HepG2 (cell line): Measurements from ENCODE around the gene PDILT. TPM values are rescaled to one million over a fixed set of nuclear protein-coding genes. Genes with fewer than 3 reads are reported as not detected.

Experiments used
- ATAC-seq: fragments of 200-7000 bp; cut with Tn5 transposase; 3 replicates; pipeline ENCODE4 v1.9.1; 2020; ENCODE audit warnings: mild to moderate bottlenecking, moderate library complexity
- BruUV-seq: library from RNA; stranded (reverse); fragments of 400-500 nt; replicated peaks from 2 replicates; lab custom pipeline; 2021; lab: Mats Ljungman, UMichigan
- CTCF ChIA-PET: fragments of 300-600 bp; formaldehyde crosslinking; extraction: SDS; loops from one replicate; lab custom pipeline; 2021; ENCODE audit warnings: low total read pairs, inconsistent platforms, low intra/inter-chr PET ratio; lab: Yijun Ruan, JAX
- POLR2A ChIA-PET: fragments of 350-600 bp; sonication (Branson Sonifier 250); formaldehyde crosslinking; loops from one replicate; lab custom pipeline; 2020; ENCODE audit warnings: antibody characterized with exemption, inconsistent platforms; lab: Yijun Ruan, JAX
- DNase-seq: peaks from one replicate; pipeline ENCODE4 v3.0.0-alpha.2; 2015; ENCODE audit warnings: low spot score
- FAIRE-seq: peaks from 3 replicates; lab custom pipeline; 2011; peaks lifted over from hg19 to GRCh38; lab: Jason Lieb, UNC
- H2AFZ ChIP-seq: one replicate; pipeline ENCODE4 v1.6.1; 2011; ENCODE audit warnings: low read length, inconsistent platforms
- H3K27ac ChIP-seq: fragments of 300-600 bp; 3 replicates; pipeline ENCODE4 v1.8.0; 2011; ENCODE audit warnings: mixed run types, mild to moderate bottlenecking, mixed read lengths, low read length, inconsistent platforms; ENCODE audit not compliant: insufficient read depth; ENCODE audit errors: extremely low read length
- H3K27me3 ChIP-seq, 2 experiments: fragments of 200-600 bp in 1 of 2; 2 replicates in 1 of 2; 3 replicates in 1 of 2; pipeline versions ENCODE4 v1.6.0 to v1.8.0; 2011; ENCODE audit warnings: low read length in 2 of 2, mild to moderate bottlenecking in 2 of 2, moderate library complexity in 2 of 2, inconsistent platforms in 1 of 2; ENCODE audit not compliant: insufficient read depth in 2 of 2, control insufficient read depth in 1 of 2
- H3K36me3 ChIP-seq, 2 experiments: fragments of 200-600 bp in 1 of 2; replicated peaks in 1 of 2; 2 replicates in 1 of 2; 3 replicates in 1 of 2; pipeline versions ENCODE4 v1.5.1 to v1.8.0; 2011; ENCODE audit warnings: low read length in 2 of 2, inconsistent platforms in 1 of 2; ENCODE audit not compliant: insufficient read depth in 2 of 2, control insufficient read depth in 1 of 2
- H3K4me1 ChIP-seq: 2 replicates; pipeline ENCODE4 v1.5.1; 2012; ENCODE audit warnings: low read length, inconsistent platforms; ENCODE audit not compliant: insufficient read depth
- H3K4me2 ChIP-seq: 2 replicates; pipeline ENCODE4 v1.6.0; 2011; ENCODE audit warnings: low read depth, low read length, inconsistent platforms
- H3K4me3 ChIP-seq, 3 experiments: fragments of 200-600 bp in 1 of 3; sonication (generic), shearing (Covaris generic) in 1 of 3; replicated peaks in 1 of 3; 2 replicates each; pipeline ENCODE4 v1.5.1; 2011 to 2016; ENCODE audit warnings: low read length in 3 of 3, inconsistent platforms in 2 of 3, low read depth in 2 of 3, mild to moderate bottlenecking in 2 of 3, control low read depth in 1 of 3, mixed read lengths in 1 of 3; ENCODE audit not compliant: insufficient read depth in 1 of 3
- H3K79me2 ChIP-seq: one replicate; pipeline ENCODE4 v1.6.1; 2011; ENCODE audit warnings: low read length, inconsistent platforms; ENCODE audit not compliant: insufficient read depth
- H3K9ac ChIP-seq: 2 replicates; pipeline ENCODE4 v1.6.0; 2011; ENCODE audit warnings: mild to moderate bottlenecking, low read depth, low read length, inconsistent platforms; ENCODE audit not compliant: insufficient read depth
- H3K9me3 ChIP-seq: 2 replicates; pipeline ENCODE4 v1.5.1; 2012; ENCODE audit warnings: mild to moderate bottlenecking, low read length
- H4K20me1 ChIP-seq: 2 replicates; pipeline ENCODE4 v1.6.0; 2011; ENCODE audit warnings: inconsistent platforms, mild to moderate bottlenecking, low read length, moderate library complexity; ENCODE audit not compliant: insufficient read depth
- ARNTL ChIP-seq: sonication (generic); formaldehyde crosslinking; IDR thresholded peaks from 2 replicates; pipeline ENCODE4 v1.4.0; 2020; ENCODE audit warnings: mild to moderate bottlenecking, missing genetic modification reagents
- CCDC6 ChIP-seq: sonication (generic); formaldehyde crosslinking; IDR thresholded peaks from 2 replicates; pipeline ENCODE4 v1.8.1; 2022; ENCODE audit warnings: mild to moderate bottlenecking, missing genetic modification reagents, moderate library complexity
- EHMT2 ChIP-seq: fragments of 200-600 bp; sonication (generic); IDR thresholded peaks from 2 replicates; pipeline ENCODE4 v1.7.0; 2017; ENCODE audit warnings: antibody characterized with exemption, low read depth, low read length, borderline replicate concordance
- GZF1 ChIP-seq: sonication (generic); formaldehyde crosslinking; IDR thresholded peaks from 2 replicates; pipeline ENCODE4 v1.5.1; 2020; ENCODE audit warnings: mild to moderate bottlenecking, missing genetic modification reagents
- HES4 ChIP-seq: sonication (generic); formaldehyde crosslinking; IDR thresholded peaks from 2 replicates; pipeline ENCODE4 v1.9.0; 2021; ENCODE audit warnings: mild to moderate bottlenecking, missing genetic modification reagents, borderline replicate concordance
- NFE2 ChIP-seq: sonication (generic); formaldehyde crosslinking; IDR thresholded peaks from 2 replicates; pipeline ENCODE4 v1.4.0; 2020; ENCODE audit warnings: missing genetic modification reagents
- NFKB2 ChIP-seq: sonication (generic); formaldehyde crosslinking; IDR thresholded peaks from 2 replicates; pipeline ENCODE4 v1.4.0; 2020; ENCODE audit warnings: missing genetic modification reagents, borderline replicate concordance
- PCBP1 ChIP-seq: fragments of 200-400 bp; formaldehyde crosslinking; IDR thresholded peaks from 2 replicates; pipeline ENCODE4 v1.6.1; 2017; ENCODE audit warnings: mild to moderate bottlenecking, low read depth, low read length, borderline replicate concordance
- SMYD3 ChIP-seq: sonication (generic); formaldehyde crosslinking; IDR thresholded peaks from 2 replicates; pipeline ENCODE4 v1.8.1; 2023; ENCODE audit warnings: mild to moderate bottlenecking, missing genetic modification reagents
- TFAP4 ChIP-seq: sonication (generic); IDR thresholded peaks from 2 replicates; pipeline ENCODE4 v1.6.1; 2016; ENCODE audit warnings: low read depth, borderline replicate concordance
- ZNF670 ChIP-seq: sonication (generic); formaldehyde crosslinking; IDR thresholded peaks from 2 replicates; pipeline ENCODE4 v1.8.0; 2022; ENCODE audit warnings: mild to moderate bottlenecking, missing genetic modification reagents, borderline replicate concordance
- ZNF75D ChIP-seq: sonication (generic); formaldehyde crosslinking; IDR thresholded peaks from 2 replicates; pipeline ENCODE4 v1.8.1; 2023; ENCODE audit warnings: missing genetic modification reagents, mild to moderate bottlenecking, borderline replicate concordance
- ZNF839 ChIP-seq: sonication (generic); formaldehyde crosslinking; IDR thresholded peaks from 2 replicates; pipeline ENCODE4 v1.4.0; 2020; ENCODE audit warnings: missing genetic modification reagents, mild to moderate bottlenecking, borderline replicate concordance
- ZNF883 ChIP-seq: sonication (generic); formaldehyde crosslinking; IDR thresholded peaks from 2 replicates; pipeline ENCODE4 v1.5.1; 2020; ENCODE audit warnings: mild to moderate bottlenecking, missing genetic modification reagents; ENCODE audit errors: not compliant biosample characterization
- WGBS: methylation state at CpG from one replicate; pipeline ENCODE4 v1.1.6; 2017; ENCODE audit warnings: low lambda C conversion rate; 5-methylcytosine and 5-hydroxymethylcytosine counted together
- in situ Hi-C: cut with HindIII; loops from 2 replicates; pipeline ENCODE4 v1.10.0; 2017; ENCODE audit warnings: low pct_unique_long_range_greater_than_20kb; ENCODE audit not compliant: extremely low pct_ligation_motif_present
- intact Hi-C: fragments of 100-400 bp; cut with micrococcal nuclease; formaldehyde crosslinking; loops from one replicate; pipeline ENCODE4 v1.10.0; 2022; ENCODE audit not compliant: unreplicated experiment
- polyA plus RNA-seq, 8 experiments: library from polyadenylated mRNA; depleted of rRNA in 3 of 8; stranded (reverse) in 7 of 8; unstranded in 1 of 8; fragments of >200 nt; fragmentation: Illumina TruSeq in 4 of 8; extraction: Trizol in 4 of 8; gene quantifications; 2 replicates each; pipeline versions ENCODE4 v1.2.1 to v1.2.3, GENCODE V29; 2011 to 2016; ENCODE audit warnings: low read depth in 4 of 8, missing spikeins in 1 of 8, mixed read lengths in 1 of 8; ENCODE audit not compliant: insufficient read depth in 1 of 8
- total RNA-seq, 5 experiments: library from RNA; depleted of rRNA; stranded (reverse); fragments of >200 nt; fragmentation: Illumina TruSeq; extraction: Trizol; gene quantifications; 2 replicates each; pipeline ENCODE4 v1.2.3, GENCODE V29; 2016; ENCODE audit warnings: low read depth in 1 of 5

Gene PDILT
- total and polyA plus RNA-seq, 2 of the 13 experiments (the other 11 are each of a cell fraction or from before 2014, with no cell fraction given) = not detected

GRCh38 chr16:20317117-20317516, 87.4 kb downstream of the PDILT start:
- WGBS = 5% methylated on average over 8 of the region's 8 CpGs
- Histone ChIP-seq H3K27me3 (peaks cover 0 to 5% of the 10 kb centered on the region in 2 experiments; a peak in 3 of 5 replicates), H3K36me3 (no peaks in the 10 kb centered on the region), H3K27ac (no peak overlapping the region), H4K20me1 (no peaks in the 10 kb centered on the region), H3K4me3 (no peak overlapping the region), H3K4me1 (no peaks in the 10 kb centered on the region), H3K79me2 (no peaks in the 10 kb centered on the region), H2AFZ (no peak overlapping the region), H3K9ac (no peak overlapping the region), H3K4me2 (no peak overlapping the region), H3K9me3 (no peaks in the 10 kb centered on the region)
- in situ Hi-C loops = loop anchor here (25.0 kb wide), 1 partner anchor 730 kb away; no protein-coding TSS in a partner anchor
- intact Hi-C loops = no loop called here
- no peak for DNase-seq
- CTCF ChIA-PET = no interaction called here
- no peak for ATAC-seq
- no TSS peak for BruUV-seq
- TF ChIP-seq EHMT2 = no peak
- TF ChIP-seq ZNF75D (CRISPR knock-in tag) = no peak
- TF ChIP-seq ZNF670 = no peak
- TF ChIP-seq NFE2 = no peak
- no peak for TF ChIP-seq NFKB2 (CRISPR knock-in tag)
- no peak for TF ChIP-seq TFAP4
- no peak for TF ChIP-seq HES4 (CRISPR knock-in tag)
- no peak for TF ChIP-seq PCBP1
- no peak for TF ChIP-seq GZF1 (CRISPR knock-in tag)
- TF ChIP-seq CCDC6 (CRISPR knock-in tag) = no peak
- no peak for TF ChIP-seq SMYD3 (CRISPR knock-in tag)
- no peak for TF ChIP-seq ZNF883
- TF ChIP-seq ARNTL = no peak
- TF ChIP-seq ZNF839 = no peak
- POLR2A ChIA-PET = no interaction called here
- FAIRE-seq = no peak
